GM19463 (cell line): ENCODE results near the gene GPER1.
"Not testable (repeated sequence)": the region's sequence is repeated elsewhere in the genome, so short reads cannot be mapped to it uniquely, and the experiment has no call there.

ENCODE experiments used
- ATAC-seq: cut with Tn5 transposase; IDR thresholded peaks from one replicate; pipeline ENCODE4 v1.9.1; 2021; ENCODE audit warnings: mild to moderate bottlenecking, moderate library complexity; ENCODE audit not compliant: unreplicated experiment

Gene GPER1

DNA sequence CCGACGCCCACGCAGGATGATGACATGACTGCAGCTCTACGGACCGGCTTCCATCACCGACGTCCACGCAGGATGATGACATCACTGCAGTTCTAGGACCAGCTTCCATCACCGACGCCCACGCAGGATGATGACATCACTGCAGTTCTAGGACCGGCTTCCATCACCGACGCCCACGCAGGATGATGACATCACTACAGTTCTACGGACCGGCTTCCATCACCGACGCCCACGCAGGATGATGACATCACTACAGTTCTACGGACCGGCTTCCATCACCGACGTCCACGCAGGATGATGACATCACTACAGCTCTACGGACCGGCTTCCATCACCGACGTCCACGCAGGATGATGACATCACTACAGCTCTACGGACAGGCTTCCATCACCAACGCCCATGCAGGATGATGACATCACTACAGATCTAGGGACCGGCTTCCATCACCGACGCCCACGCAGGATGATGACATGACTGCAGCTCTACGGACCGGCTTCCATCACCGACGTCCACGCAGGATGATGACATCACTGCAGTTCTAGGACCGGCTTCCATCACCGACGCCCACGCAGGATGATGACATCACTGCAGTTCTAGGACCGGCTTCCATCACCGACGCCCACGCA is 28.6 kb downstream of the GPER1 start:
- not testable (repeated sequence) for ATAC-seq

- ATAC-seq = no peak
Observed at GRCh38 chr7:1117321-1117928, 29.5 kb downstream of the GPER1 start.

- no peak for ATAC-seq
Observed at GRCh38 chr7:1119201-1119600, 31.3 kb downstream of the GPER1 start.

DNA sequence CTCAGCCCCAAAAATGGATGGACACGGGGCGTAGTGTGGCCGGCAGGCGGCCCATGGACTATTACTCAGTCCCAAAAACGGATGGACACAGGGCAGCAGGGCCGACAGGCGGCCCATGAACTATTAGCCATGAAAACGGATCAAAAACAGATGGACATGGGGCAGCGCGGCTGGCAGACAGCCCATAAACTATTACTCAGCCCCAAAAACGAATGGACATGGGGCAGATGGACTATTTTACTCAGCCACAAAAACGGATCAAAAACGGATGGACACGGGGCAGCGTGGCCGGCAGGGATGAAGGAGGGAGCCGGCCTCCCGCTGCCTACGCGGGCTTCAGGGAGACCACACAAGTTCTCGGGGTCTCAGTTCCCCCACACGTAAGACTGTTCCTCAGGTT is 32.9 kb downstream of the GPER1 start:
- ATAC-seq = no peak

DNA sequence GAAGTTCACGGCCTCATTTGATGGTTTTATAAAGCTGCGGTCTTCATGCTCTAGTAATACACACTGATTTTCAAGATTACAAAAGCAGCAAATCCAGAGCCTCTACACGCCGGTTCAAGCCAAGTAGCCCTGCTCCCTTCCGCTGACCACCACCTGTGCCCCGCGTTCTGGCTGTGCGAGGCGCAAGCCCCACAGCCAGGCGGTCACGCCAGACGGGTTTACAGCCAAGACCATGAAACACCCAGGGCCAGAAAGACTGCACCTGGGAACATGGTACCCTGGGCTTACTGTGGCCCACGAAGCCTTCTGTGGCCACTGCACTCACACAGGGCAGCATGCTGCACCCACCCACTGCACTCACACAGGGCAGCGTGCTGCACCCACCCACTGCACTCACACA is 33.6 kb downstream of the GPER1 start:
- ATAC-seq = no peak

- ATAC-seq = no peak
Observed at GRCh38 chr7:1121886-1122831, 34.2 kb downstream of the GPER1 start.

DNA sequence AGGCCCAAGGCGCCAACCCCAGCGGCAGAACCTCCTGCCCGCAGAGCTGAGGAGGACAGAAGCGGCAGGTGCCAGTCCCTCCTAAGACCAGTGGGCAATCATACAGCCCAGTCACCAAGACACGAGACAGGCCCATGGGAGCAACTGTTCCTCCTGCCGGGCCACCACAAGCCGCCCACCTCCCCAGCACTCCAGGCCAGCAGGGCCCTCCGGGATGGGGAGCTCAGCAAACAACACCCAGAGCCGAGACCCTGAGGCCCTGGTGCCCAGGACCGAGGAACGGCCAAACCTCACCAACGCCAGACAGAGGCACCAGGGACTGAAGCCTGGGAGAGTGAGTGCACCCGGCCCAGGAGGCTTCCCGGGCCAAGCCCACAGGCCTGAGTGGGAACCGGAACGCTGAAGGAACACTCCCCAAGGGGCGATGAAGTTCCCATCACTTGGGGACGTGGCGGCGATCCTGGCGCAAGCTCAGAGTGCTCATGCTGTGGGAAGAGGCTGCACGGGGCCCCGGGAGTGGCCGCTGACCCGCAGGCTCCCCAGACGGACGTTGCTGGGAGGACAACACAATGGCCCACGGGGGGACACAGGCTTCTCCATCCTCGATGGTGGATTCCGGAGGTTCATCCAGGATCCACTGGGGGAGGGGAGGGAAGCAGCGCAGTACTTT is 35.1 kb downstream of the GPER1 start:
- no peak for ATAC-seq

GRCh38 chr7:1123715-1124114 is 35.8 kb downstream of the GPER1 start:
- no peak for ATAC-seq

GRCh38 chr7:1124164-1124563 is 36.3 kb downstream of the GPER1 start:
- no peak for ATAC-seq

DNA sequence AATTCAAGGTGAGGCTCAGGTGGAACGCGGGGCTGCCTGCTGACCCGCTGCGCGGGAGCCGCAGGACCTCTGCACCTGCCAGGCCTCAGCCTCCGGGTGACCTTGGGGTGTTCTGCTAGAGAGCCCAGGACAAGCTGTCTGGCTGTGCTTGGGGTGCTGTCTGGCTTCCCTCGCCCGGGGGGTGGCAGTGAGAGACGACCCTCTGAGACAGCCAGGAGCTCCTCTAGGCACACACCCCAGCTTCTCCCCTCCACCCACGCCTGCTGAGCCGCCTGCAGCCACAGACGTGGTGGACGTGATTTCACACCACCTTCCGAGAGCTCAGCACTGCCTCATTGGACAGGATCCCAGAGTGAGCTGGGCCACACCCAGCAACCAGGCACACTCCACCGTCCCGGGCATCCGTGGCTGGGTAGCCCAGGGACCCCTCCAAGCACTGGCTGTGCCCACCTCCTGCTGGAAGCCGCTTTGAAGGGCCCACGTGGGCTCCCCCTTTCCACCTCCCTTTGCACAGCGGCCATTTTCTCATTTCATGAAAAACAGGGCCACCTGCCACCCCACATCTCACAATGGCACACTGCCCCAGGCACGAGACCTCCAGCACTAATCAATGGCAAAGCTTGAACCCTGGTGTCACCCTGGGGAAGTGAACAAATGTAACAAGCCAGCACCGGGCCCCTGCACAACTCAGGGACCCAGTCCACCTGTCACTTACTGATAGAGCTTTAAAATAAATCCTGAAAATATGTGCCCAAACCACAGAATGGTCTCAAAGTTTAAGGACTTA is 37.1 kb downstream of the GPER1 start:
- ATAC-seq = no peak

DNA sequence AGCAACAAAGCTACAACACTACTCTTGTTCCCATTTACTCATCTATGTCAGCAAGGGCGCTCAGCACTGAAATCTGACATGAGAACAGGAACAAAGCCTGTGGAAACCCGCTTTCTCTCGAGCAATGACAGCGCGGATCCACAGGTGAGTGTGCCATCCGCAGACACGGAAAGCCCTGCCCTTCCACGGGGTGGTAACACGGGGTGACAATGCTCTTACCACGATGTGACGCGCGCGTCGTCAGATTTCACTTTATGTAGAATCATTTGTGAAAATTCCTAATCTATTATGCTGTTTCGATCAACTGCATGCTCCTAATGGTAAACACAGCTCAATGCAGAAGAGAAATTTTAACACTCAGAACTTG is 37.7 kb downstream of the GPER1 start:
- no peak for ATAC-seq

- no peak for ATAC-seq
Observed at GRCh38 chr7:1127001-1127400, 39.1 kb downstream of the GPER1 start.

- ATAC-seq = no peak
Observed at GRCh38 chr7:1129431-1129830, 41.5 kb downstream of the GPER1 start.

DNA sequence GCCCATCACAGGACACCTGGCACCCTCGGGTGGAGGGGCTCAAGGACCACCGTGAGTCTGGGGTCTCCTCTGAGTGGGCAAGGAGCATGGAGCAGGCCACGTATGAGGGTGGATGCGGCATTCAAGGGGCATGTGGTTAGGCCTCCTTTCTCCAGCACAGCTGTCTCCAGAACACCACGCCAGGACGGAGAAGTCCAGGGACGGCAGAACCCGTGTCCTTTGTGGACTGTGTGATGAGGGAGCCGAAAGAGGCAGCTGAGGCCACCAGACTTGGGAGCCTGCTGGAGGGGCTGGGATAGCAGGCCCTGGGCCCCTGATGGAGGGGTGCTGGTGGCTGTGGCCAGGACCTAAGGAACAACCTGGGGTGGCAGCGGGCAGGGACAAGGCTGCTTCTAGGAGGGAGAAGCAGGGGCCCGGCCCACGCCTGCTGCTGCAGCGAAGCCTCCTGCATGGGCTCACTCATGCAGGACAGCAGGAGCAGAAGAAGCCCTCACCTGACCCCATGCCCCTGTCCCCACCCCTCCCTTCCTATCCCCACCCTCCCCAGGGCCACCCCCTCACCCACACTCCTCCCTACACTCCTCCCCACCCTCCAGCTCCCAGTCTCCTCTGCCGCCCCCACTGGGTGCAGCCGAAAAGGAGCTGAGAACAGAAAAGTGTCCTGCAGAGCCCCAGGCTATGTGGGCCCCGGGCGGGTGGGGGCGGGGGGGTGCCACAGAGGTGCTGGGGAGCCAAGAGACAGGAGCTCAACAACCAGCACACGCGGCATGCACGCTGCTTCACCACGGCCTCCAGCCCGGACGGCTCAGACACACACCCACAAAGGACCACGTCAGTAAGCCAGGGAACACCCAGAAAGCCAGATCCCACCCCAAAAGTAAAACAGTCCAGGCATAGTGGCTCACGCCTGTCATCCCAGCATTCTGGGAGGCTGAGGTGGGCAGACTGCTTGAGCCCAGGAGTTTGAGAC is 42.4 kb downstream of the GPER1 start:
- ATAC-seq = no peak

GRCh38 chr7:1131471-1132265 is 43.8 kb downstream of the GPER1 start:
- ATAC-seq = no peak

GRCh38 chr7:1134951-1135350 is 47.0 kb downstream of the GPER1 start:
- no peak for ATAC-seq

DNA sequence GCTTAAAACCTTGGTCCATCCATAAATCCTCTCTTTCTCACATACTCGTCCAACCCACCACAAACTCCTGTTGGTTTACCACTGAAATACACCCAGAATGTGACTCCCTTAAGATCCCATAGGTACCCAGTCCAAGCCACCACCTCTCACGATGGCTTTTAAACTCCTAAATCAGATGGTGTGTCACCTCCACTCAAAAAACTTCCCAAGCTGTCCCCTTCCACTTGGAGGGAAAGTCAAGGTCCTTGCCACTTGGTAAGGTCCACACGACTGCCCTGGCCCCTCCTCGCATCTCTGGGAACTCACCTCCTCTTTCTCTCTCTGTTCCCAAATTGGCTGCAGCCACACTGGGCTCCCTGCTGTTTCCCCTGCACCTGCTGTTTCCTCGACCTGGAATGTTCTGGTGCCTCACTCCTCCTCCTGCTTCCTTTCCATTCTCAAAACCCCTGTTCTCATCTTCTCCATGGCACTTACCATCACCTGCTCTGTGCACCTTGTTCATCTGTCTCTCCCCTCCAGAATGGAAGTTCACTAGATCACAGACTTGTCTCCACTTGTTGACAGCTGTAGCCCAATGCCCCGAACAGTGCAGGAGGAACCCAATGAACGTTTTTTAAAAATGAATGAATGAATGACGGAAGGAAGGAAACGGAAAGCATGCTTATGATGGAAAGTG is 49.1 kb downstream of the GPER1 start:
- ATAC-seq = no peak

- ATAC-seq = peak; percentile 59
Observed at GRCh38 chr7:1137517-1138167, 49.7 kb downstream of the GPER1 start.
